ENCODE data around the gene SHB.

Gene SHB

GRCh38 chr9:38066197-38066913 lies 2.7 kb downstream of the SHB start:
- Histone ChIP-seq H3K4me3 (ENCODE audit: low read length in 2 of 2) (peak overlapping the region in 1 of 2 donors; percentile 72), H2BK15ac (ENCODE audit: low read length) (no peak overlapping the region), H3K27ac (replicated peaks; ENCODE audit: low read length) (no peak overlapping the region), H3K4me2 (ENCODE audit: insufficient read depth, low read length, poor library complexity, severe bottlenecking) (no peak overlapping the region), H3K4ac (ENCODE audit: low read length) (no peak overlapping the region), H3K4me1 (ENCODE audit: control insufficient read depth in 2 of 2, insufficient read depth in 1 of 2, low read depth in 1 of 2, low read length in 2 of 2) (peaks cover 11 to 13% of the 10 kb centered on the region in 2 donors), H3K9ac (ENCODE audit: low read depth, low read length, poor library complexity) (peak overlapping the region; percentile 22), H3K18ac (ENCODE audit: low read length) (no peak overlapping the region), H2AK5ac (ENCODE audit: low read depth, low read length) (no peak overlapping the region), H3K36me3 (replicated peaks in 1 of 2; ENCODE audit: control insufficient read depth in 2 of 2, insufficient read depth in 2 of 2, low read length in 2 of 2) (no peaks in the 10 kb centered on the region), H4K91ac (ENCODE audit: low read depth, low read length, poor library complexity) (no peak overlapping the region), H4K8ac (ENCODE audit: low read depth, low read length) (no peak overlapping the region), H2AFZ (ENCODE audit: low read length) (no peak overlapping the region), H3K14ac (ENCODE audit: low read length) (no peak overlapping the region), H2BK5ac (ENCODE audit: low read length) (peak overlapping the region; percentile 2), H3K79me1 (ENCODE audit: low read depth, low read length) (no peaks in the 10 kb centered on the region), H2BK12ac (ENCODE audit: low read length) (no peak overlapping the region), H3K27me3 (ENCODE audit: control insufficient read depth in 3 of 3, insufficient read depth in 3 of 3, low read depth in 1 of 3, low read length in 3 of 3) (peaks cover 15 to 27% (median 23%) of the 10 kb centered on the region in 3 experiments), H2BK120ac (ENCODE audit: low read depth, low read length) (no peak overlapping the region), H3K9me3 (replicated peaks in 1 of 2; ENCODE audit: control insufficient read depth in 2 of 2, insufficient read depth in 1 of 2, low read depth in 1 of 2, low read length in 2 of 2) (no peaks in the 10 kb centered on the region), H3K23ac (ENCODE audit: low read depth, low read length, poor library complexity) (no peak overlapping the region)
- no CpG with 5 or more reads among the region's 7 CpGs for WGBS, 2 donors (ENCODE audit: extremely low coverage in 2 of 2, insufficient read length in 2 of 2, insufficient replicate concordance in 1 of 2)
- DNase-seq (ENCODE audit: low spot score): no peak

- WGBS, 2 donors (ENCODE audit: extremely low coverage in 2 of 2, insufficient read length in 2 of 2, insufficient replicate concordance in 1 of 2): no CpG with 5 or more reads among the region's 9 CpGs
- H3K4me1 ChIP-seq (ENCODE audit: control insufficient read depth in 2 of 2, insufficient read depth in 1 of 2, low read depth in 1 of 2, low read length in 2 of 2): peaks cover 11% of the 10 kb centered on the region in 2 donors
Measured at GRCh38 chr9:38065369-38066075, 3.5 kb downstream of the SHB start.

GRCh38 chr9:38064842-38065368 lies 4.1 kb downstream of the SHB start:
- no peaks in the 10 kb centered on the region for H3K36me3 ChIP-seq (replicated peaks in 1 of 2; ENCODE audit: control insufficient read depth in 2 of 2, insufficient read depth in 2 of 2, low read length in 2 of 2)
- H3K14ac ChIP-seq (ENCODE audit: low read length): no peak overlapping the region
- peaks cover 15 to 27% (median 15%) of the 10 kb centered on the region in 3 experiments for H3K27me3 ChIP-seq (ENCODE audit: control insufficient read depth in 3 of 3, insufficient read depth in 3 of 3, low read depth in 1 of 3, low read length in 3 of 3)
- no peak overlapping the region for H4K91ac ChIP-seq (ENCODE audit: low read depth, low read length, poor library complexity)
- H3K4me1 ChIP-seq (ENCODE audit: control insufficient read depth in 2 of 2, insufficient read depth in 1 of 2, low read depth in 1 of 2, low read length in 2 of 2): peaks cover 11% of the 10 kb centered on the region in 2 donors
- DNase-seq (ENCODE audit: low spot score): no peak
- H4K8ac ChIP-seq (ENCODE audit: low read depth, low read length): no peak overlapping the region
- H2AFZ ChIP-seq (ENCODE audit: low read length): no peak overlapping the region
- no peak overlapping the region for H3K23ac ChIP-seq (ENCODE audit: low read depth, low read length, poor library complexity)
- H3K4me3 ChIP-seq (ENCODE audit: low read length in 2 of 2): no peak overlapping the region
- no peak overlapping the region for H2BK15ac ChIP-seq (ENCODE audit: low read length)
- H2BK12ac ChIP-seq (ENCODE audit: low read length): no peak overlapping the region
- no peak overlapping the region for H2BK120ac ChIP-seq (ENCODE audit: low read depth, low read length)
- no peak overlapping the region for H3K4ac ChIP-seq (ENCODE audit: low read length)
- no peak overlapping the region for H3K27ac ChIP-seq (replicated peaks; ENCODE audit: low read length)
- no peak overlapping the region for H3K4me2 ChIP-seq (ENCODE audit: insufficient read depth, low read length, poor library complexity, severe bottlenecking)
- no peak overlapping the region for H3K9ac ChIP-seq (ENCODE audit: low read depth, low read length, poor library complexity)
- no CpG with 5 or more reads among the region's 4 CpGs for WGBS, 2 donors (ENCODE audit: extremely low coverage in 2 of 2, insufficient read length in 2 of 2, insufficient replicate concordance in 1 of 2)
- H3K9me3 ChIP-seq (replicated peaks in 1 of 2; ENCODE audit: control insufficient read depth in 2 of 2, insufficient read depth in 1 of 2, low read depth in 1 of 2, low read length in 2 of 2): no peaks in the 10 kb centered on the region
- no peak overlapping the region for H2AK5ac ChIP-seq (ENCODE audit: low read depth, low read length)
- H2BK5ac ChIP-seq (ENCODE audit: low read length): no peak overlapping the region
- H3K18ac ChIP-seq (ENCODE audit: low read length): no peak overlapping the region
- no peaks in the 10 kb centered on the region for H3K79me1 ChIP-seq (ENCODE audit: low read depth, low read length)

More at GRCh38 chr9:38065369-38066075, 3.5 kb downstream of the SHB start:
- no peak overlapping the region for H3K4ac ChIP-seq (ENCODE audit: low read length)
- no peak overlapping the region for H2BK5ac ChIP-seq (ENCODE audit: low read length)
- no peak overlapping the region for H3K18ac ChIP-seq (ENCODE audit: low read length)
- no peak overlapping the region for H3K27ac ChIP-seq (replicated peaks; ENCODE audit: low read length)
- no peak overlapping the region for H2BK120ac ChIP-seq (ENCODE audit: low read depth, low read length)
- no peak overlapping the region for H4K8ac ChIP-seq (ENCODE audit: low read depth, low read length)
- H2AFZ ChIP-seq (ENCODE audit: low read length): no peak overlapping the region
- H3K27me3 ChIP-seq (ENCODE audit: control insufficient read depth in 3 of 3, insufficient read depth in 3 of 3, low read depth in 1 of 3, low read length in 3 of 3): peaks cover 15 to 27% (median 16%) of the 10 kb centered on the region in 3 experiments
- no peak overlapping the region for H3K4me2 ChIP-seq (ENCODE audit: insufficient read depth, low read length, poor library complexity, severe bottlenecking)
- H2BK12ac ChIP-seq (ENCODE audit: low read length): no peak overlapping the region
- no peaks in the 10 kb centered on the region for H3K9me3 ChIP-seq (replicated peaks in 1 of 2; ENCODE audit: control insufficient read depth in 2 of 2, insufficient read depth in 1 of 2, low read depth in 1 of 2, low read length in 2 of 2)
- H2BK15ac ChIP-seq (ENCODE audit: low read length): no peak overlapping the region
- no peak overlapping the region for H2AK5ac ChIP-seq (ENCODE audit: low read depth, low read length)
- H3K36me3 ChIP-seq (replicated peaks in 1 of 2; ENCODE audit: control insufficient read depth in 2 of 2, insufficient read depth in 2 of 2, low read length in 2 of 2): no peaks in the 10 kb centered on the region
- peak overlapping the region; percentile 35 for H3K23ac ChIP-seq (ENCODE audit: low read depth, low read length, poor library complexity)
- no peaks in the 10 kb centered on the region for H3K79me1 ChIP-seq (ENCODE audit: low read depth, low read length)
- no peak for DNase-seq (ENCODE audit: low spot score)
- H3K9ac ChIP-seq (ENCODE audit: low read depth, low read length, poor library complexity): no peak overlapping the region
- H4K91ac ChIP-seq (ENCODE audit: low read depth, low read length, poor library complexity): no peak overlapping the region
- H3K14ac ChIP-seq (ENCODE audit: low read length): no peak overlapping the region
- no peak overlapping the region for H3K4me3 ChIP-seq (ENCODE audit: low read length in 2 of 2)

- Histone ChIP-seq H3K9me3 (replicated peaks in 1 of 2; ENCODE audit: control insufficient read depth in 2 of 2, insufficient read depth in 1 of 2, low read depth in 1 of 2, low read length in 2 of 2) (no peaks in the 10 kb centered on the region), H3K18ac (ENCODE audit: low read length) (no peak overlapping the region), H2BK5ac (ENCODE audit: low read length) (no peak overlapping the region), H2BK15ac (ENCODE audit: low read length) (no peak overlapping the region), H2BK120ac (ENCODE audit: low read depth, low read length) (no peak overlapping the region), H3K9ac (ENCODE audit: low read depth, low read length, poor library complexity) (no peak overlapping the region), H3K27ac (replicated peaks; ENCODE audit: low read length) (no peak overlapping the region), H3K36me3 (replicated peaks in 1 of 2; ENCODE audit: control insufficient read depth in 2 of 2, insufficient read depth in 2 of 2, low read length in 2 of 2) (no peaks in the 10 kb centered on the region), H3K4ac (ENCODE audit: low read length) (no peak overlapping the region), H3K4me1 (ENCODE audit: control insufficient read depth in 2 of 2, insufficient read depth in 1 of 2, low read depth in 1 of 2, low read length in 2 of 2) (peaks cover 11 to 15% of the 10 kb centered on the region in 2 donors), H3K23ac (ENCODE audit: low read depth, low read length, poor library complexity) (no peak overlapping the region), H3K27me3 (ENCODE audit: control insufficient read depth in 3 of 3, insufficient read depth in 3 of 3, low read depth in 1 of 3, low read length in 3 of 3) (peaks cover 10 to 21% (median 15%) of the 10 kb centered on the region in 3 experiments), H3K4me3 (ENCODE audit: low read length in 2 of 2) (no peak overlapping the region), H3K4me2 (ENCODE audit: insufficient read depth, low read length, poor library complexity, severe bottlenecking) (no peak overlapping the region), H2AK5ac (ENCODE audit: low read depth, low read length) (no peak overlapping the region), H3K79me1 (ENCODE audit: low read depth, low read length) (no peaks in the 10 kb centered on the region), H2AFZ (ENCODE audit: low read length) (peak overlapping the region; percentile 46), H3K14ac (ENCODE audit: low read length) (no peak overlapping the region), H4K91ac (ENCODE audit: low read depth, low read length, poor library complexity) (no peak overlapping the region), H2BK12ac (ENCODE audit: low read length) (no peak overlapping the region), H4K8ac (ENCODE audit: low read depth, low read length) (no peak overlapping the region)
- DNase-seq (ENCODE audit: low spot score): no peak
- no CpG with 5 or more reads among the region's 2 CpGs for WGBS, 2 donors (ENCODE audit: extremely low coverage in 2 of 2, insufficient read length in 2 of 2, insufficient replicate concordance in 1 of 2)
Measured at GRCh38 chr9:38063363-38063707, 5.7 kb downstream of the SHB start.
